Astrocyte (in vitro differentiated cells and primary cell): ENCODE data around the gene CPEB2.

ENCODE experiments used
- EZH2 ChIP-seq: IDR thresholded peaks from 2 replicates; pipeline ENCODE4 v1.6.1; 2012; ENCODE audit warnings: mild to moderate bottlenecking, low read length, inconsistent platforms; ENCODE audit not compliant: insufficient read depth
- TF ChIP-seq, protein P1 (sequence below): IDR thresholded peaks from 2 replicates; pipeline ENCODE4 v1.5.1; 2011; ENCODE audit warnings: low read depth, mild to moderate bottlenecking, inconsistent platforms, low read length, moderate library complexity; ENCODE audit not compliant: insufficient read depth

DNA sequence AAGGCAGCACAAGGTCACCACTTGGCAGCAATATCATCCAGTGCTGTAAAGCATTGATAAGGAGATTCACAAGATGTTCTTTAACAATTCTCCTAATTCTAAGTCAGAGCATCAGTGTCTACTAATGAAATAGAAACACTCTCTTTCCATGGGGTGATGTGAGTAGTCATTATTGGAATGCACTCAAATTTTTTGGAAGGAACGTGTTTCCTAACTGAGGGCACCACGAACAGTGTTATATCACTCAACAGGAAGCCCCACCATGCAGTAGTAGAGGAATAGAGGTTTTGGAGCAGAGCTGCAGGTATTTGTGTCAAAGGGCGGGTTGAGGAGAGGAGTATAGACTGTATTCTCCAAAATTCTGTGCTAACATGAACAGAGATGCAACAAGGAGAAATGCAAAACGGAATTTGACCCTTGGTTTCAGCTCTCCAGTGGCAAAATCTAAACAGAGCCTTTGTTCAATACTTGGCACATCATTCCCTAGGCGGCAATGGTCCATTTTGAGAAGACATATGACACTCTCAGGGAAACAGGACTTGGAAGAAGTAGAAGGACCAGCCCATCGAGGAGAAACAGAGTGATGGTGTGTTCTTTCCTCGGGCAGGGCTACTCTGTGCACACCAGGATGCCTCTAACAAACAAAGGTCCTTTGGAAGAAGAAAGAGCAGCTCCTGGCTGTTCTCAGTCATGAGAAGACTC, 98.9 kb downstream of the CPEB2 start:
- no peak for TF ChIP-seq EZH2
- TF ChIP-seq, protein P1, sequence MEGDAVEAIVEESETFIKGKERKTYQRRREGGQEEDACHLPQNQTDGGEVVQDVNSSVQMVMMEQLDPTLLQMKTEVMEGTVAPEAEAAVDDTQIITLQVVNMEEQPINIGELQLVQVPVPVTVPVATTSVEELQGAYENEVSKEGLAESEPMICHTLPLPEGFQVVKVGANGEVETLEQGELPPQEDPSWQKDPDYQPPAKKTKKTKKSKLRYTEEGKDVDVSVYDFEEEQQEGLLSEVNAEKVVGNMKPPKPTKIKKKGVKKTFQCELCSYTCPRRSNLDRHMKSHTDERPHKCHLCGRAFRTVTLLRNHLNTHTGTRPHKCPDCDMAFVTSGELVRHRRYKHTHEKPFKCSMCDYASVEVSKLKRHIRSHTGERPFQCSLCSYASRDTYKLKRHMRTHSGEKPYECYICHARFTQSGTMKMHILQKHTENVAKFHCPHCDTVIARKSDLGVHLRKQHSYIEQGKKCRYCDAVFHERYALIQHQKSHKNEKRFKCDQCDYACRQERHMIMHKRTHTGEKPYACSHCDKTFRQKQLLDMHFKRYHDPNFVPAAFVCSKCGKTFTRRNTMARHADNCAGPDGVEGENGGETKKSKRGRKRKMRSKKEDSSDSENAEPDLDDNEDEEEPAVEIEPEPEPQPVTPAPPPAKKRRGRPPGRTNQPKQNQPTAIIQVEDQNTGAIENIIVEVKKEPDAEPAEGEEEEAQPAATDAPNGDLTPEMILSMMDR = no peak
